CD4-positive, alpha-beta T cell (primary cell): ENCODE results near the gene TSHZ2. TPM values are rescaled to one million over a fixed set of nuclear protein-coding genes. Genes with fewer than 3 reads are reported as not detected.

Experiments
- ATAC-seq: fragments of 200-7000 bp; cut with Tn5 transposase; one replicate; pipeline ENCODE4 v1.10.0; 2022; ENCODE audit warnings: mild to moderate bottlenecking; ENCODE audit not compliant: poor library complexity
- CTCF ChIA-PET: fragments of 350-600 bp; sonication (Branson Sonifier 250); formaldehyde crosslinking; loops from one replicate; lab custom pipeline; 2021; ENCODE audit warnings: antibody characterized with exemption, inconsistent platforms; lab: Charles Lee
- POLR2A ChIA-PET: fragments of 350-600 bp; sonication (Branson Sonifier 250); formaldehyde crosslinking; loops from one replicate; lab custom pipeline; 2021; ENCODE audit warnings: antibody characterized with exemption, inconsistent platforms; lab: Charles Lee
- DNase-seq, 14 experiments: peaks; one replicate each; pipeline ENCODE4 v3.0.0-alpha.2; 2013 to 2020; ENCODE audit warnings: mixed read lengths in 2 of 14
- H3K27ac ChIP-seq, 2 donors: one replicate each; pipeline versions ENCODE4 v1.5.1 to v1.7.0; 2013; ENCODE audit warnings: low read length in 2 of 2, low read depth in 1 of 2, mild to moderate bottlenecking in 1 of 2
- H3K27me3 ChIP-seq, 2 experiments: 1 replicate in 1 of 2; 2 replicates in 1 of 2; pipeline versions ENCODE4 v1.6.1 to v1.7.0; 2013; ENCODE audit warnings: low read length in 2 of 2, control low read depth in 1 of 2, mild to moderate bottlenecking in 1 of 2, moderate library complexity in 1 of 2; ENCODE audit not compliant: insufficient read depth in 2 of 2, control insufficient read depth in 1 of 2
- H3K36me3 ChIP-seq: one replicate; pipeline ENCODE4 v1.6.1; 2013; ENCODE audit warnings: low read length, control low read depth; ENCODE audit not compliant: insufficient read depth
- H3K4me1 ChIP-seq: one replicate; pipeline ENCODE4 v1.6.1; 2013; ENCODE audit warnings: low read length, control low read depth; ENCODE audit not compliant: insufficient read depth
- H3K4me3 ChIP-seq: one replicate; pipeline ENCODE4 v1.5.1; 2013; ENCODE audit warnings: mild to moderate bottlenecking, low read length, moderate library complexity
- H3K9me3 ChIP-seq, 2 experiments: 1 replicate in 1 of 2; 2 replicates in 1 of 2; pipeline versions ENCODE4 v1.6.1 to v1.7.0; 2013; ENCODE audit warnings: low read length in 2 of 2, mild to moderate bottlenecking in 2 of 2, control low read depth in 1 of 2, moderate library complexity in 1 of 2; ENCODE audit not compliant: control insufficient read depth in 1 of 2, insufficient read depth in 1 of 2
- H3K27ac Mint-ChIP-seq: one replicate; pipeline ENCODE4 v1.8.0; 2020; ENCODE audit warnings: mixed read lengths
- H3K27me3 Mint-ChIP-seq: one replicate; pipeline ENCODE4 v1.8.0; 2021; ENCODE audit warnings: mixed read lengths
- H3K36me3 Mint-ChIP-seq: one replicate; pipeline ENCODE4 v1.8.0; 2021; ENCODE audit warnings: low read depth, mixed read lengths
- H3K4me1 Mint-ChIP-seq: one replicate; pipeline ENCODE4 v1.8.0; 2021; ENCODE audit warnings: low read depth, mixed read lengths
- H3K4me3 Mint-ChIP-seq: one replicate; pipeline ENCODE4 v1.8.0; 2020; ENCODE audit warnings: mild to moderate bottlenecking, mixed read lengths
- H3K9me3 Mint-ChIP-seq: one replicate; pipeline ENCODE4 v1.8.0; 2020; ENCODE audit warnings: mixed read lengths
- intact Hi-C, 2 experiments: fragments of 100-400 bp; cut with DNase I in 1 of 2; cut with micrococcal nuclease in 1 of 2; formaldehyde crosslinking; loops; one replicate each; pipeline versions ENCODE4 v1.15.1 to v1.9.0; 2023 to 2025; cut with DNase I, micrococcal nuclease
- total RNA-seq, 174 experiments: library from RNA in 2 of 174; stranded (reverse) in 2 of 174; gene quantifications; one replicate each; pipeline ENCODE4 v1.2.3 and lab custom pipeline; 2021 to 2026
- TF ChIP-seq, protein P1 (sequence below): fragments of 200-600 bp; IDR thresholded peaks from one replicate; pipeline ENCODE4 v1.8.0; 2022; ENCODE audit warnings: antibody characterized with exemption, mild to moderate bottlenecking

The TSHZ2 gene
- total RNA-seq, 2 experiments from 2014 or later = 26.1 to 27.4 TPM

DNA sequence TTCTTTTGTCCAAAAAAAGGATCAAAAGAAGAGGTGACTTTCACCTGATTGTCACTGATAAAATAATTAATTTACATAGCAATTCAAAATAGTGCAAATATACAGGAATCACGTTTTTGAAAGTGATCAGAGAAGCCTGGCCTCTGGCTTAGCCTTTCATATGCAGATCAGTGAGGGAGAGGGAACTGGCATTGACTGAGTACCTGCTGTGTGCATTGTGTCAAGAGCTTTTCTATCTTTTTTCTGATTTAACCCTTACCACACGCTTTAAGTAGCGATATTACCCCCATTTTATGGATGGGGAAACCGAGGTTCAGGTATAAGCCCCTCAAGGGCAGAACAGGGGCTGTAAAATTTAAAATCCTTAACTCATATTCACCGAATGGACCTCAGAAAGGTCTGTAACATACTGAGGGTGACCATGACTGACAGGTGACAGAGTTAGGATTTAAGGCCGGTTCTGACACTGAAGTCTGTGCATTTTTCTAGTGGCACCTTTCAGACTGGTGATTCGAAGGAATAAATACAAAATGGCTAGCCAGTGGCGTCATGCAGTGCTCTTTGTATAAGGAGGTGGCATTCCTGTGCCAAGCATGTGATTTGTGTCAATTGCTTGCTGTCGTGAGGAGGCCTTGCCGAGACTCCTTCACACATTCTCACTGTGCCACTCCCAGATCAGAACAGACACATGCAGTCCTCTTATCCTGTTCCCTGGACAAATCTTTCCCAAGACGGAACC, 310.2 kb downstream of the TSHZ2 start:
- Mint-ChIP-seq H3K4me3 (no peak overlapping the region), H3K9me3 (no peaks in the 10 kb centered on the region), H3K4me1 (no peaks in the 10 kb centered on the region), H3K27me3 (no peaks in the 10 kb centered on the region), H3K27ac (no peak overlapping the region), H3K36me3 (peaks cover 3% of the 10 kb centered on the region)
- POLR2A ChIA-PET = no interaction called here
- TF ChIP-seq, protein P1, sequence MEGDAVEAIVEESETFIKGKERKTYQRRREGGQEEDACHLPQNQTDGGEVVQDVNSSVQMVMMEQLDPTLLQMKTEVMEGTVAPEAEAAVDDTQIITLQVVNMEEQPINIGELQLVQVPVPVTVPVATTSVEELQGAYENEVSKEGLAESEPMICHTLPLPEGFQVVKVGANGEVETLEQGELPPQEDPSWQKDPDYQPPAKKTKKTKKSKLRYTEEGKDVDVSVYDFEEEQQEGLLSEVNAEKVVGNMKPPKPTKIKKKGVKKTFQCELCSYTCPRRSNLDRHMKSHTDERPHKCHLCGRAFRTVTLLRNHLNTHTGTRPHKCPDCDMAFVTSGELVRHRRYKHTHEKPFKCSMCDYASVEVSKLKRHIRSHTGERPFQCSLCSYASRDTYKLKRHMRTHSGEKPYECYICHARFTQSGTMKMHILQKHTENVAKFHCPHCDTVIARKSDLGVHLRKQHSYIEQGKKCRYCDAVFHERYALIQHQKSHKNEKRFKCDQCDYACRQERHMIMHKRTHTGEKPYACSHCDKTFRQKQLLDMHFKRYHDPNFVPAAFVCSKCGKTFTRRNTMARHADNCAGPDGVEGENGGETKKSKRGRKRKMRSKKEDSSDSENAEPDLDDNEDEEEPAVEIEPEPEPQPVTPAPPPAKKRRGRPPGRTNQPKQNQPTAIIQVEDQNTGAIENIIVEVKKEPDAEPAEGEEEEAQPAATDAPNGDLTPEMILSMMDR = no peak
- H3K36me3 ChIP-seq = no peaks in the 10 kb centered on the region
- DNase-seq (no peak), ATAC-seq (no peak)
- no peaks in the 10 kb centered on the region for H3K27me3 ChIP-seq
- intact Hi-C loops = no loop called here
- CTCF ChIA-PET = no interaction called here
- H3K4me3 ChIP-seq = no peak overlapping the region
- no peaks in the 10 kb centered on the region for H3K4me1 ChIP-seq
- H3K27ac ChIP-seq = no peak overlapping the region
- H3K9me3 ChIP-seq = no peaks in the 10 kb centered on the region

DNA sequence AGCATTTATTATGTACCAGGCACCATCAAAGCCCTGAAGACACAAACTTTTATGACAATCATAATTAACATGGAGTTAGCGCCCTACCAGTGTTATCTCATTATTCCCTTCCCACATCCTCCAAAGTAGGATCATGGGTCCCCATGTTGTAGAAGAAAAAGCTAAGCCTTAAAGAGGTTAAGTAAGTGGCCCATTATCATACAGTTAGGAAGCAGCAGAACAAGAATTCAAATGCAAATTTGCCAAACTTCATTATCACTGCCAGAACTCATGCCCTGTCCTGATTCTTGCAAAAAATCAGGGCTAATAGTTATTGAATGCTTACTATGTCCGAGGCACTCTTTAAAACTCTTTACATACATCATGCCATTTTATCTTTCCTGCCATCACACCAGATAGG, 310.9 kb downstream of the TSHZ2 start:
- Mint-ChIP-seq H3K4me3 (no peak overlapping the region), H3K36me3 (peaks cover 3% of the 10 kb centered on the region), H3K4me1 (no peaks in the 10 kb centered on the region), H3K9me3 (no peaks in the 10 kb centered on the region), H3K27ac (no peak overlapping the region), H3K27me3 (no peaks in the 10 kb centered on the region)
- ChIA-PET CTCF (no interaction called here), POLR2A (no interaction called here)
- H3K4me3 ChIP-seq = no peak overlapping the region
- no peaks in the 10 kb centered on the region for H3K4me1 ChIP-seq
- intact Hi-C loops = no loop called here
- no peaks in the 10 kb centered on the region for H3K27me3 ChIP-seq
- no peak overlapping the region for H3K27ac ChIP-seq
- DNase-seq = no peak
- TF ChIP-seq, protein P1 = no peak
- no peak for ATAC-seq
- no peaks in the 10 kb centered on the region for H3K36me3 ChIP-seq
- H3K9me3 ChIP-seq = no peaks in the 10 kb centered on the region

GRCh38 chr20:53283597-53283996, 311.4 kb downstream of the TSHZ2 start:
- TF ChIP-seq, protein P1 = no peak
- ChIA-PET CTCF (no interaction called here), POLR2A (no interaction called here)
- intact Hi-C loops = no loop called here
- no peak overlapping the region for H3K27ac Mint-ChIP-seq
- Histone ChIP-seq H3K36me3 (no peaks in the 10 kb centered on the region), H3K4me3 (no peak overlapping the region), H3K27me3 (no peaks in the 10 kb centered on the region), H3K4me1 (no peaks in the 10 kb centered on the region), H3K27ac (no peak overlapping the region), H3K9me3 (no peaks in the 10 kb centered on the region)
- ATAC-seq (no peak), DNase-seq (no peak)
- H3K27me3 Mint-ChIP-seq = no peaks in the 10 kb centered on the region
- H3K4me3 Mint-ChIP-seq = no peak overlapping the region
- no peaks in the 10 kb centered on the region for H3K9me3 Mint-ChIP-seq
- H3K36me3 Mint-ChIP-seq = peaks cover 3% of the 10 kb centered on the region
- no peaks in the 10 kb centered on the region for H3K4me1 Mint-ChIP-seq
